ENCODE measurements around the gene TOPAZ1. TPM values are rescaled to one million over a fixed set of nuclear protein-coding genes. Genes with fewer than 3 reads are reported as not detected.
A peak's percentile ranks its signal among the peaks of the same experiment; 100 is the strongest.

TOPAZ1 gene
- total and polyA plus RNA-seq, 9 of the 15 experiments (the other 6 are each of a cell fraction or from before 2014, with no cell fraction given), result 0.01 TPM; not detected in 8

- 0 out of 6 replicates have a peak, but pooled peaks of 1 of the 3 experiments have one; percentile 5 for TF ChIP-seq CTCF (IDR thresholded peaks at IDR 0.05 in 2 of 3, conservative IDR thresholded peaks at IDR 0.05 in 1 of 3; ENCODE audit: insufficient read depth in 2 of 3, low read depth in 1 of 3, low read length in 3 of 3)
- 0 out of 2 replicates have a peak, but pooled peaks have one; percentile 77 for TF ChIP-seq GATAD2A (IDR thresholded peaks at IDR 0.05)
- no peak for TF ChIP-seq BDP1 (IDR thresholded peaks at IDR 0.05; ENCODE audit: insufficient read depth, insufficient read length)
- no peak for TF ChIP-seq ZNF41 (CRISPR knock-in tag; conservative IDR thresholded peaks at IDR 0.05)
- no peak for TF ChIP-seq ZNF212 (CRISPR knock-in tag; IDR thresholded peaks at IDR 0.05)
- peak; percentile 30; the same call in 1 of the 2 replicates for TF ChIP-seq XRCC5 (IDR thresholded peaks at IDR 0.05; ENCODE audit: low read depth, low read length)
- TF ChIP-seq PHB (CRISPR knock-in tag; IDR thresholded peaks at IDR 0.05), result 0 out of 2 replicates have a peak, but pooled peaks have one; percentile 2
- no peak for TF ChIP-seq ETS1 (conservative IDR thresholded peaks at IDR 0.05; ENCODE audit: control insufficient read depth, low read depth, low read length)
- TF ChIP-seq THRA (IDR thresholded peaks at IDR 0.05), result no peak
- TF ChIP-seq PKNOX1 (IDR thresholded peaks at IDR 0.05), result peak; percentile 37; the same call in 1 of the 2 replicates
- peak; percentile 73 for TF ChIP-seq KLF1 (tag; IDR thresholded peaks at IDR 0.05)
- peak; percentile 93 for TF ChIP-seq PHF8 (IDR thresholded peaks at IDR 0.05; ENCODE audit: borderline replicate concordance, low read length)
- peak; percentile 12 for TF ChIP-seq BRD9 (IDR thresholded peaks at IDR 0.05; ENCODE audit: low read depth, partially characterized antibody)
- TF ChIP-seq EGR1 (conservative IDR thresholded peaks at IDR 0.05), result peak; percentile 51
- peak; percentile 75 for TF ChIP-seq USF1 (CRISPR knock-in tag; IDR thresholded peaks at IDR 0.05)
- no peak for TF ChIP-seq SRSF7 (optimal IDR thresholded peaks at IDR 0.05; ENCODE audit: low read depth, low read length)
- TF ChIP-seq RBM15 (IDR thresholded peaks at IDR 0.05; ENCODE audit: insufficient read depth, low read length), result no peak
- no peak for TF ChIP-seq ZNF140 (CRISPR knock-in tag; IDR thresholded peaks at IDR 0.05)
- TF ChIP-seq HBP1 (CRISPR knock-in tag; IDR thresholded peaks at IDR 0.05), result no peak; the same call in 1 of the 2 replicates
- TF ChIP-seq RBM34 (IDR thresholded peaks at IDR 0.05; ENCODE audit: borderline replicate concordance, insufficient read depth, low read length), result 0 out of 2 replicates have a peak, but pooled peaks have one; percentile 56
Measured at GRCh38 chr3:44338010-44338827, 96.5 kb downstream of the TOPAZ1 start, which contains the start of gene TCAIM (continued).

All from K562 (cell line).